NCI-H82 (cell line): ENCODE data around the gene NPBWR2.

ENCODE experiments used
- DNase-seq: peaks from one replicate; lab custom pipeline; 2025; lab: John Stamatoyannopoulos, UW

NPBWR2 gene

GRCh38 chr20:64072498-64073063 lies 34.8 kb downstream of the NPBWR2 start:
- DNase-seq = no peak

GRCh38 chr20:64071341-64072332 lies 35.7 kb downstream of the NPBWR2 start:
- no peak for DNase-seq

GRCh38 chr20:64070244-64070993 lies 36.9 kb downstream of the NPBWR2 start:
- DNase-seq = no peak

- DNase-seq = peak; percentile 66
Observed at GRCh38 chr20:64069614-64070243, 37.6 kb downstream of the NPBWR2 start.

- no peak for DNase-seq
Observed at GRCh38 chr20:64069209-64069613, 38.2 kb downstream of the NPBWR2 start.

GRCh38 chr20:64068386-64069208 lies 38.8 kb downstream of the NPBWR2 start:
- no peak for DNase-seq

- DNase-seq = no peak
Observed at GRCh38 chr20:64067733-64068307, 39.5 kb downstream of the NPBWR2 start.

- no peak for DNase-seq
Observed at GRCh38 chr20:64067005-64067632, 40.2 kb downstream of the NPBWR2 start.

- no peak for DNase-seq
Observed at GRCh38 chr20:64065974-64066343, 41.4 kb downstream of the NPBWR2 start.

- DNase-seq = no peak
Observed at GRCh38 chr20:64065062-64065973, 42.0 kb downstream of the NPBWR2 start.

- DNase-seq = no peak
Observed at GRCh38 chr20:64064145-64064698, 43.1 kb downstream of the NPBWR2 start.

- DNase-seq = peak; percentile 39
Observed at GRCh38 chr20:64063389-64064144, 43.8 kb downstream of the NPBWR2 start.

GRCh38 chr20:64062596-64063388 lies 44.6 kb downstream of the NPBWR2 start, which contains the start of gene TCEA2:
Gene TCEA2 (plus strand): TSS chr20:64063198. CDS start chr20:64063313, 115 bp downstream.
- peak; percentile 99 for DNase-seq

GRCh38 chr20:64062276-64062595 lies 45.1 kb downstream of the NPBWR2 start:
- DNase-seq = no peak

- no peak for DNase-seq
Observed at GRCh38 chr20:64058536-64058935, 48.8 kb downstream of the NPBWR2 start.

GRCh38 chr20:64057628-64058498 lies 49.5 kb downstream of the NPBWR2 start:
- peak; percentile 85 for DNase-seq
